Transverse colon (tissue), 4 donors: ENCODE measurements around the gene MAF.

Experiments used
- CTCF ChIP-seq, 5 experiments: fragments of 200-600 bp in 3 of 5; fragments of 450-650 bp in 2 of 5; sonication (generic) in 3 of 5; IDR thresholded peaks; 1 replicate in 2 of 5; 2 replicates in 3 of 5; pipeline ENCODE4 v1.5.1; 2016 to 2017; ENCODE audit warnings: antibody characterized with exemption in 5 of 5, inconsistent platforms in 3 of 5, mild to moderate bottlenecking in 2 of 5, moderate library complexity in 1 of 5
- EP300 ChIP-seq: sonication (generic); formaldehyde crosslinking; IDR thresholded peaks from one replicate; pipeline ENCODE4 v1.6.1; 2017; ENCODE audit warnings: antibody characterized with exemption, low read depth
- POLR2A ChIP-seq: fragments of 450-650 bp; IDR thresholded peaks from one replicate; pipeline ENCODE4 v1.6.1; 2016; ENCODE audit warnings: antibody characterized with exemption, mild to moderate bottlenecking, moderate library complexity
- POLR2AphosphoS5 ChIP-seq, 3 donors: sonication (generic); formaldehyde crosslinking; IDR thresholded peaks; one replicate each; pipeline ENCODE4 v1.6.1; 2016; ENCODE audit warnings: antibody characterized with exemption in 3 of 3

GRCh38 chr16:79625738-79626137, 25.2 kb upstream of the MAF start:
- TF ChIP-seq CTCF (IDR thresholded peaks at IDR 0.05) (no peak), POLR2A (no peak), EP300 (no peak), POLR2AphosphoS5 (IDR thresholded peaks at IDR 0.05) (no peak)
